Stimulated activated naive CD4-positive, alpha-beta T cell treated with Interleukin-2 at 50 U/mL for 16 hours (primary cell): ENCODE results near the gene FRMD4A.
A peak's percentile ranks its signal among the peaks of the same experiment; 100 is the strongest.

Experiments used
- DNase-seq: peaks from one replicate; lab custom pipeline; 2025; lab: John Stamatoyannopoulos, UW

Gene FRMD4A

DNA sequence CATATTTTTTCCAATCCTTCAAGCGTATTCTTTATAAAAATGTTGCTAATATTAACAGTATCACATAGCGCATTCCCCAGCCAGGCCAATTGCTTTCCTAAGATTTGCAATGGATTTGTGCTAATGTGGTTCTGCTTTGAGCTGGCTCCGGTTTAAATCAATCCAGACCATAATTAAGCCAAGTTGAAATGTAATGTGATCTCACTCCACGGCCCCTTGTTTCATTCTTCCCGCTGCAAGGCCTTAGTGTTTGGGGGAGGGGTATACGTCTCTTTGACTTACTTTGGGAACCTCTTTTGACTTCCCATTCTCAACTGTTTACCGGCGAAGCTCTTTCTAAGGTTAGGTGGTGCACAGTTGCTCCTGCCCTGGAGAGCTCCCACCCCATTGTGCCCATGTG, 657.6 kb downstream of the FRMD4A start:
- no peak for DNase-seq

DNA sequence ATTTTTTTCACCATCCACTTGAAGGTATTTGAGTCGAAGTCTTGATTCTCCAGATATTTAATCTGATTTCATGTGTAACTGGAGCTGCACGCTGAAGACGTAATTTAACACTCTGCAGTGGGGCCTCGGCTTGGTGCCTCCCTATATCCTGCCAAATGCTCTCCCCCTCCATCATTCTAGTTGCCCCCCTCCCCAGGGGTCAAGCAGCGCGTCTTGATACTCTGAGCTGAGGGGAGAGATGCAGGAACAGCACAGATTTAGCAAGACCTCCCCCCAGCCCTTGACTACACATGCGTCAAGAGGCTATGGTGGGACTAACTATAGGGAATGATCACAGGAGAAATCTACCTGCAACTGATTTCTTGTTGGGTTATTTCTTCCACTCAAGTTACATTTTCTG, 658.2 kb downstream of the FRMD4A start:
- no peak for DNase-seq

DNA sequence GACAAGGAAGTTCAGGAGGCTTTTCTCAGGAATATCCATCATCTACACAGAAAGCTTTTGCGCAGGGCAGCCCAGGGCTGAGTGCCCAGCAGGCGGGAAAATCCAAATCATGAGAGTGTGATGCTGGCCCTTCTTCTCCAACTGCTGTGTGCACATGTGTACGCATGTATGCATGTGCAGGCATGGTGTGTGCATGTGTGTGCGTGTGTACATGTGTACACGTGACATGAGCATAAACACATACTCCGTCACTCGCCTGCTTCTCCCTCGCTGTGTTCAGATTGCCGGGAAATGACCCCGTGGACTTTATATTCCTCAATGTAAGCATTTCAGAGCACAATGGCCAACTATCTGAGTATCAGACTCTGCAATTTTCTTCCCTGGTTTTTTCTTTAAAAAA, 658.8 kb downstream of the FRMD4A start:
- no peak for DNase-seq

DNA sequence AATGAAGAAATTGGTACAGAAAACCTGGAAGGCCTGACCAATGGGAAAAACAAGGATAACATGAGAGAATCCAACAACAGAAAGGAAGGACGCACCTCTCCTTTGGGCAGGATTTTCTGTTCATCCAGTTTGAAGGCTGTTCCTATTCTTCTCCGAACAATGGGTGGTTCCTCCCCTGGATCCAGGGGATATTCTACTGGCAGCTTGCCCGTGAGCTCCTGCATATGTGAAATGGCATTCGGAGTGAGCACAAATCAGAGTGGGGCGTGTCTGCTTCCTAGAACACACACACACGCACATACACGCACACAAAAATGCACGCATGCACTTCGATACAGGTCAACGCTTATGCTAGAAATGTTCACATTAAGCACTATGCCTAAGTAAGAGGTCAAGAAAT, 660.4 kb downstream of the FRMD4A start:
- no peak for DNase-seq

DNA sequence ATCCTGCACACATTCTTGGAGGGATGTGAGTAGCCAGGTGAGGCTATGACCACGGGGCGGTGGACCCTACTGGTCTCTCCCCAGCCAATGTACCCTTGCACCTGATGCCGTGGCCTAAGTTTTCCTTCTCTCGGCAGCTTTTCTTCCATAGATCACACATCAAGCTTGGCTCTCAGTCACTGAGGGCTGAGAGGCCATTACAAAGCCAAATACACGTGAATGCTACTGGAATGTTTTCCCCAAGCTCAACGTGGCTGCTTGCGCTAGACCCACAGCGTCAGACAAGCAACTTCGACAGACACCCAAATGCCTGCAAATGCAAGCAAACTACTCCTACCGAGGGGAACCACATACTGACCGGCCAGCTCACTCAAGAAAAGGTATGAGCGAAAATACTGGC, 660.8 kb downstream of the FRMD4A start:
- no peak for DNase-seq

DNA sequence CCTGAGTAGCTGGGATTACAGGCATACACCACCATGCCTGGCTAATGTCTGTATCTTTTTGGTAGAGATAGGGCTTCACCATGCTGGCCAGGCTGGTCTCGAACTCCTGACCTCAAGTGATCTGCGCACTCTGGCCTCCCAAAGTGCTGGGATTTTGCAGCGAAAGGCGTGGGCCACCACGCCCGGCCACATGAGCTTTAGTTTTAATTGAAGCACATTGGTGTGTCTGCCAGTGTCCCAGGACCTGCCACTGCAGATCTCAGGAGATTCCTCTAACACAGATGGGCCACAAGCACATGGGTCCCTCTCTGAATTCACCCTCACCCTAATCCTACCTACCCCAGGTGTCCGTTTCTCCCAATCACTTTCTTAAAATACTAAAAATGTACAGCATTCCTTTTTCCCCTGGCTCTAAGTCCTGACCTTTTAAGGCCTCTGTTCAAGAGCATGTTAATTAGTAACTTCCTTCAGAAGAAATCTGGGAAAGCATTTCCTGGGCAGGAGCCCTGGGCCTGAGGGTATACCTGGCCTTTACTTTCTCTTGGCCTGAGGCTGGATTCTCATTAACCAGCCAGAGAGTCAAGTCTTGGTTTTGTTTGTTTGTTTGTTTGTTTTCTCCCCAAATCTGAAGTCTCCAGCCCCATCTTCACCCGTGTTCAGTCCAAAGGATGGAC, 661.4 kb downstream of the FRMD4A start:
- DNase-seq = no peak

DNA sequence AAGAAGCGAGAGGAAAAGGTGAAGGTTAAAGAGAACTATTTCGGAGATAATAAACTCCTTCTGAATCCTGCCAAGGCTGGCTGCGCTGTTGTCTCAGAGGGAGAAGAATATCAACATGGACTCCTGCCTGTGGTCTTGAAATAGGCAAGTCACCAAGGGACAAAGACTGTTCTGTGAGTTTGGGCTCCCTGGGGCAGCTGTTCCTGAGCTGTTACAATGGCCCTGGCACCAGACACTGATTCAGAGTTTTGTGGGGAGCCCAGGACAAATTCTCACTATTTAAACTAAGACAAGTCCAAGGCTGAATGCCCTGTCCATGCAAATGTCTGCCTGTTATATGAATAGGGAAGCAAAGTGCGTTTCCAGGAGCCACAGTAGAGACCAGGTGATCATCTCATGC, 662.6 kb downstream of the FRMD4A start:
- no peak for DNase-seq

DNA sequence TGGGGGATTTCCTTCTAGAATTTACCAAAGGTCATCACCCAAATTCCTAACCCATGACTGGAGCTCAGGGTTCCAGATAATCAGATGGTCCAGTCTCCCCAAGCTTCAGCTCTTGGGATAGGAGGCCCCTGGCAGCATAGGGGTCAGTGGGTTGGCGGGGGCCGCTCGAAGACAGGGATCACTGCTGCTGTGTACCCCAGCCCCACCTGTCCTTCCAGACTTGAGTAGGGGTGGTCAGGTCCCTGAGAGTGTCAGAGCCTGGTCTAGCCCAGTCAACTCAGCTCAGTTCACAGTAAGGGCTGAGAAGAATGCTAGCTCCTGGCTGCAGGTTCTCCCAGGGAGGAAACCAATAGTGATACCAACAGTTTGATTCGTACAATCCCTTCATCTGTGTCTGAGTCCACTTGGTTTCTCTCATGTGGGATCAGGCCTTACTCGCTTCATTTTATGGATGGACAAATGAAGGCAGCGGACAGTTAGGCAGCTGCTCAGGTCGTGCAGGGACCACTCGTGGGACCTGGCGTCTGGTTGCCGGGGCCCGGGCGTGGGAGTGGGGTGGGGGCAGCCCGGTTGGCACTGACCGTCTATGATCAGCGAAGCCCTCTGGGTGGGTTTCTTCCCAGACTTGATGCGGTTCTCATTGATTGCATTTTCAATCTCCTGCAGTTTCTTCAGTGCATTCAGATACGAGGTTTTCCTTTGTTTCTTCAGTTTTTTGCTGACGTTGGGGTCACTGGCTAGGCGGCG, 665.0 kb downstream of the FRMD4A start:
- DNase-seq = no peak

DNA sequence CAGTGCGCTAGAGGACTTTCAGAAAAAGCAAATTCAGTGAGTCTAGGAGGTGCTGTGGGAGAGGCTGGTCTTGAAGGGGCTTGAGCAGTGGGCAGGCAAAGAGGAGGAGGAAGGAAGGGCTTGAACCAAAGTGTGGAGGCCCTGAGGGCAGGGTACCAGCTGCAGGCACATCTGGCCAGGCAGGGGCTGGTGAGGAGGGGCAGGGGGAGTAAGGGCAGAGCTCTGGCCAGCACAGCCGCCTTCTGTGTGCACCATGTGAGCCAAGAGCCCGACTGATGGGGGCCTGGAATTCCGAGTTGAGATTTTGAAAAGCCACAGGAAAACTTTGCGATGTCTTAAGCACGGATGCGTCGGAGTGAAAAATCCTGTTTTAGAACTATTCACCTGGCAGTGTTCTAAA, 669.5 kb downstream of the FRMD4A start:
- DNase-seq = no peak

DNA sequence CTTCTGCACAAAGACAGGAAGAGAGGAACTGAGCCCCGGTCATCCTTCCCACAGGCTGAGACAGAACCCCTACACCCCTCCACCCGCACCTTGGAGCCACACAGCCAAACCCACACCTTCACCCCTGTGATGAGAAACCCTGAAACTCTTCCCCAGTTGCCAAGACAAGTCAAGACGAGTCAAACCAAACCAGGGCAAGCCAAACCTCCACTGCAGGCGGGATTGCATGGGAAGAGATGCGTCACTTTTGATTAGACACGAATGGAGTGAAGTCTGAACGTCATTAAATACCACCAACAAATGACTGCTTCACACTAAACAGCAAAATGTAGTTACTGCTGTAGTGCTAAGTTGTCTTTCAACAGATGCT, 670.2 kb downstream of the FRMD4A start:
- DNase-seq = no peak

DNA sequence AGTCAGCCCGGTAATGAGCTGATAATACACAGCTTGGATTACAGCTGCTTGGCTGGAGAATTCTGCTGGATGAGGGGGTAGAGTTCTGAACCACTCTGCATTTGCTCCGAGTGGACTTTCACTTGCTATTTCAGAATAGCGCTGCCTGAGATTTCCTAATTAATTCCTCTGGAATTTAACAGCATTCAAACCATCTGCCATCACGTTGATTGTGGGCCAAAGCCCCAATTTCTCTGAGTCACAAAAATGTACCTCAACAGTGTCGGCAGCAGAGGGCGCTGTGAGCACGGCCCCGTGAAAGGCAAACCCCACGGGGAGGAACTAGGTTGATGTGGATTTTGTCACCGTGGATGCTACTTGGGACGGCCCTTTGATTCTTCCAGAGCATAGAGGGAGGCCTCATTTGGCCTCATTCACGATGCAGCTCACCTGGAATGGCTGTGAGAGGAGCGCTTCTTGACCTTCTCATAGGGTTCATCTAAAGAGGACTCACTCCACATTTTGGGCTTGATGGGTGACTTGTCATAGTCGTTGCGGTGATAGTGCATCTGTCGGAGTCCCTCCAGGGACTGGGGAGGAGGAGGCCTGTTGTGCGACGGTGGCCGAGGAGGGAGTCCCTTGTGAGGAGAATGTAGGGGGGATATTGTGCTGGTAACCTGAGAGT, 670.7 kb downstream of the FRMD4A start:
- DNase-seq = peak; percentile 54

DNA sequence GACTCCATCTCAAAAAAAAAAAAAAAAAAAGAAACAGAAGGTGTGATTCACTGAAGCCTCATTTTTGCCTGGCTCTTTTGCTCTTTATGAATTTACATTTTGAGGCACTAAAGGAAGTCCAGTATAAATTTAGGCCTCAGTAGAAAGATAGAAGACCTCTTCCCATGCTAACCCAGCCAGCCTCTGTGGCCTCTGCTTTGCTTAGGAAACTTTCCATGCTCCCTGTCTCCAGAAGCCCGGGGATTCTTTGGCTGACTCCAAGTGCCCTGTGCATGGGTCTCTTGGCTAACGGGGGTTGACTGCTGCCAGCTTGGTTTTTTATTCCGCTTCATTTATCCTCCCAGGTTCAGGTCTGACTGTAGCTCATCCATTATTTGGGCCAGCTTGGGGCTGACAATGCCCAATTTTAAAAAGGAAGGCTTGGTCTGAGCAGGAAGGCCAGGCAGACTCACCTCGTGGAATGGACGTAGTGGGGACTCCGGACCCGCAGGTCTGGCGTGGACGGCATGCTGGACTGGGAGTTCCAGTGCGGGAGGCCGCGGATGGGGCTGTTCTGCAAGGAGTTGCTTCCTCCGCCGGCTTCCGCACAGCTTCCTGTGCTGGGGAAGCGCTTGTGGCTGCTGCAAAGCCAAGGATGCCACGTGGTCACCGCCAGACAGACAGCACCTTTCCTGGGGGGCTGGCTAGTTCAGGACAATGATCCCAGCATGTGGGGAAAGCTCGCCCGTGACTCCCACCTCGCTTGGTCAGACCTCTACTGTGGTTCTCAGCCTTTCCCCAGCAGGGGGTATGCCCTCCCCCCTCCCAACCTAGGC, 671.6 kb downstream of the FRMD4A start:
- no peak for DNase-seq

DNA sequence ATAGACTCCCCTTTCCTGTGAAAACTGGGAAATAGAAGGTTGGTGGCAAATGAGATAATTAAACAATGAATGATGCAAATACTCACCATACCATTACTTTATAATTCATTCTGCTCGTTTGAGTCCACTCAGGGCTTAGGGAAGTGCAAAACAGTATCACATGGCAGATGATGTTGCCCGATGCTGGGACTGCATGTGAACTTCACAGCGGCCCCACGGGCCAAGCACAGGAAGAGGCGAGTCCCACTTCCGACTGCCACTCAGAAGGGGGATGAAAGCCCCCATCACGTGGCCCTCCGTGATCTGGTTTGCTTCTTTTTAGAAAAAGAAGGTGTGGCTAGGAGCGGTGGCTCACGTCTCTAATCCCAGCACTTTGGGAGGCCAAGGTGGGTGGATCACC, 672.5 kb downstream of the FRMD4A start:
- no peak for DNase-seq

DNA sequence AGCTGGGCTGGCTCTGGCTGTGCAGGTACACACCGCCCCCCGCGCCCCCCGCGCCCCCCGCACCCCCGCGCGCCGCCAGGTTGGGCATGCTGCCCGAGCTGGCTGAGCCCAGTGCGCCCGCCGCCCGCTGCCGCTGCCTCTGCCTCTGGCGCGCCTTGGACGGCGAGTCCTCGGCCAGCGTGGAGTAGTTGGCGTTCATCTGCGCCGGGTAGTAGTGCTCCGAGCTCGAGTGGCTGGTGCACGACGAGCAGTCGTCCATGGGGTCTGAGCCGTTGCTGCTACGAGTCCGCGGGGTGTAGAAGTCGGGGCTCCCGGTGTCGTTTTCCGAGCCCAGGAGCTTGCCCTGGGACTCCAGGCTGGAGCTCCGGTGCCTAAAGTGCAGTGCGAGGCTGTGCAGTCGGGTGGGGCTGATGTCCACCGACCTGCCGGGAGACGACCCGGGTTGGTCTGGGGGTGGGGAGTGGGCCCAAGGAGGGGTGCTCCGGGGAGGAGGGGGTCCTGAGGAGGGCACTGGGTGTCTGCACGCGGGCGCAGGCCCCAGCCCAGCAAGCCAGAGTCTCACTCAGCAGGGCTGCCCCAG, 673.5 kb downstream of the FRMD4A start:
- no peak for DNase-seq

DNA sequence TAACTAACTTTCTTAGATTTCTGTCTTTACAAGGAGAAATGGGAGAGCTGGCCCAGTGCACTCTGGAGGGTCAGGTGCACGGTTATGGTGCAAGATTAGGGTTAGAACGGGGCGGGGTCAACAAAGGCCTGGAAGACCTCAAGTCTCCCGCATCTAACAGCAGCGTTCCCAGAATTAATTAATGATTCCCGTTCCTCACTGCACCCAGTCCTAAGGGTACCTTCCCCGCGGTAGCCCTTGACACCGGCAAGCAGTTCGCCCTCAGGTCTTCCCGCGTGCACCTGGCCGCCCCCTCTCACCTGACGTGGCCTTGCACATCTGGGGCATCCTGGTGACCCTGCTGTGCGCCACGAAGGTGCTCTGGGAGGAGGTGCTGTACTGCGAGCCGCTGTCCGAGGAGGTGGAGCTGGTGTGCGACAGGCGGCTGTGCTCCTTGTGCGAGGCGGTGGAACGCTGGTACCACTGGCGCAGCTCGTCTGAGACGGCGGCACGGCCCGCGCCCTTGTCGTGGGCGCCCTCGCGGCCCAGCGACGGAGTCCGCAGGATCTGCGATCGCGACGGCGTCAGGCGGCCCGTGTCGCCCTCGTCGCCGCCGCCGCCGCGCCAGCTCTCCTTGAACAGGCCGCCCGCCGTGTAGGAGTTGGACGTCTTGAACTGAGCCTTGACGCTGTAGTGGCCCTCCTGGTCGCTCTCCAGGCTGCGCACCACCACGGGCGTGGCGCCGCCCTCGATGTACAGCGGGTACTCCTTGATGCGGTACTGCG, 674.2 kb downstream of the FRMD4A start:
- DNase-seq = no peak

DNA sequence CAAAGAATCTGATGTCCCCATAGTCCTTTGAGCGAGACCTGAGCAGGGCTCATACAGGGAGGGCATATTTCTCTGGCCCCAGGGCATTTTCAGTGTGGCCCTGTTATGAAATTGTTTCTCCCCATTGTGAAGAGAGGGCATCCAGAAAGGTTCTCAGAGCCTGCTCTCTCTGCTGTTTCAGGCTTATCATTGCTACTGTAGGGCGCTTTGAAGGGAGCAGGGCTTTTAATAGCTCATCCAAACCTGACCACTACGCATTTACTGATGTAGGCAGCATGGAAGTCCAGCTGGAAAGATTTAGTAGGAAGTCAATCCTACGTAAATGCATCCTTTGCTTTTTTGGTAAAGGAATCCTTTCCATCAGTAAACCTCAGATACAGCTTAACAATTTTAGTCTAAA, 675.9 kb downstream of the FRMD4A start:
- DNase-seq = no peak

DNA sequence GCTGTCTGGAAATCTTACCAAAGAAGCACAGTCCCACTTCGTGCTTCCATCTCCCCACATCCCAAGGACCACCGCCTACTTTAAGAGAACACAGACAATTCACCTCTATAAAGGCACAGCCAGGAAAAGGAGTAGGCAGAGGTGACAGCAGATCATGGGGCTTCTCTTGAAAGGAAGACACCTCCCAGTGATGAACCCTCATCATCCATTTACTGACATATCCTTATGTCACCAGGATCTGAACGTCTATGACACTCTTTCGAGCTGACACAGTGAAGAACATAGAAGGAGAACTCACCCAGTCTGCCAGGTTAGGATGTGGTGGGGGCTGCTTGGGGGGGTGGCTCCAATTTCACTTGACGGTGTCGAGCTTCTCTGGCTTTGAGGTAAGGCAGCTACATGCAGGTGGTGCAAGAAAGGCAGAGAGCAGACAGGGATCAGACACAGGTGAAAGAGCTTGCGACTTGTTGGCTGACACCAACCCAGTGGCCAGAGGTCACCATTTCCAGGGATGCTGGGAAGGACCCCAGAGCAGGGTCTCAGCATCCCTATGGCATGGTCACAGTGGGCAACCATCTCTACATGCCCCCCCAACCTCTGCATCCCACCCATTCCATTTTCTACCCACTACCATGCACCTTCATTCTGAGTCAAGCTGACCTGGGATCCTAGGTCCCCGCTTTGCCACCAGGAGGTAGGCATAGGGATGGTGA, 676.5 kb downstream of the FRMD4A start:
- no peak for DNase-seq

DNA sequence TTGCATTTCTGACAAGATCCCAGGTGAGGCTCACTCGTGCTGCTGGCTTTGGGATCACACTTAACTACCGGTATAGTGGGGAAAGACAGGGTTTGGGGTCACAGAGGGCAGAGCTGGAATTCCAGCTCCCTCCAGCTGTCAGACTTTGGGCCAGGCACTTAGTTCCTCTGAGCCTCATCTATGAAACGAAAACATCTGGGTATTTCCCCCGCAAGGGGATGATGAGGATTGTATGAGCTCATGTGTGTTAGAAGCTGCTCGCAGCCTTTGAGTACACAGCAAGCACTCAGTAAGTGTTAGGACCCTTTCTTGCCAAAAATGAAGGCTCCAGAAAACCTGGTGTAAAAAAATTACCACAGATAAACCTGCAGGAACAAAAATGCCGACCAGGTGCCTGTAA, 677.9 kb downstream of the FRMD4A start:
- DNase-seq = no peak

DNA sequence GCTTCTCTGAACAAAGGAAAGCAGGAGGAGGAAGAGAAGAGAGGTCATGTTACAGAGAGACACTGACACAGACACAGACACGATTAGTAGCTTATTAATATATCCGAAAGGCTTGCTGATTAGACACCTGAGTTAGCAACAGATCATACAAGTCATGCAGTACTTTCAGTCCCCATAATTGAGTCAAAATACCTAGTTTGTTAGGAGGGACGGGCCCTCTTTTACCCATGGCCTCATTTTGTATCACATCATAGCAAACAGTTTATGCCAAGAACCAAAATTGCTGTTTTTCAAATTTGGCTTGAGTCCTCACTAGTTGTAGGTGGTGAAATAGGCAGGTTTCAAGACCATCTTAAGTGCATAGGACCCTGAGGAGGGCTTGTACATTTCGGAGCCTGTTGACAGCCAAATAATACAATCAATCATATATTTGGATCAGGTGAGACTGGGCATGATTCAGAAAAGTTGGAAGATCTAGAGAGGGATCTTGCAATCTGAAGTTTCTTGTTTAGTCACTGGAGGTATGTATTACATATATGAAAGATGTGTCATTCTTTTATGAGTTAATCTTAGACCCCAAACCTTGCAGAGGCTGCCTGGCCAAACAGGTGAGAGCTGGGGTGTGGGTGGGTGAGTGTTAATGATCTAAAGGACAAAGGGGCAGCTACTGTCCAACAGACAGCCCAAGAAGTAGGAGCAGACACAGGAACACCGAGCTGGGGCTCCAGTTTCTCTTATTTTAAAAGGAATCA, 678.6 kb downstream of the FRMD4A start:
- no peak for DNase-seq

DNA sequence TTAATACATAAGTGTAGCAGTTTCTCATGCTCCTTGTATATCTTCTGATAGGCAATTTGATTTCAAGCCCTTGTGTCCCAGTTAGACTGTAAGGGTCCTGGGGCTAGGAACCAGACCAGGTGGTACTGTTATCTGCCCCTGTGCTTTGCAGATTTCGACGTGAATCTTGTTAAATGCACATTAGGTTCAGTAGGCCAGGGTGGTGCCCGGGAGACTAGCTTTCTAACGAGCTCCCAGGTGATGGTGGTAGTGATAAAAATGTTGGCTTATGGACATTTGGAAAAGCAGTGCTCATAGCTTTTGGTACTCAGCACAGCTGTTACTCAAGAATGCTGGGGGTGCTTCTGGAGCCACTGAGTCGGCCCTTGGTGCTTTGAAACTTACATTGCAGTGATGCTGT, 679.8 kb downstream of the FRMD4A start:
- no peak for DNase-seq
